Activated CD4-positive, alpha-beta T cell treated with anti-CD3 and anti-CD28 coated beads, Interleukin-2, amount 50 U/mL, for 4 hours (primary cell): ENCODE measurements around the gene PURA.
"Not testable (repeated sequence)": the region's sequence is repeated elsewhere in the genome, so short reads cannot be mapped to it uniquely, and the experiment has no call there.

Experiments
- DNase-seq, 2 experiments: peaks; one replicate each; pipeline ENCODE4 v3.0.0-alpha.2; 2020

PURA gene

GRCh38 chr5:140141241-140141640 lies 27.3 kb downstream of the PURA start:
- no peak for DNase-seq

GRCh38 chr5:140142246-140142645 lies 28.3 kb downstream of the PURA start:
- DNase-seq = no peak

- DNase-seq = no peak
Measured at GRCh38 chr5:140142856-140143255, 28.9 kb downstream of the PURA start.

- DNase-seq = no peak
Measured at GRCh38 chr5:140143521-140144258, 29.8 kb downstream of the PURA start.

GRCh38 chr5:140145256-140145655 lies 31.3 kb downstream of the PURA start:
- DNase-seq = no peak

GRCh38 chr5:140145818-140146522 lies 32.1 kb downstream of the PURA start:
- peak; percentile 38 to 39 for DNase-seq

- no peak for DNase-seq
Measured at GRCh38 chr5:140146523-140146842, 32.6 kb downstream of the PURA start.

- no peak for DNase-seq
Measured at GRCh38 chr5:140147460-140147859, 33.6 kb downstream of the PURA start.

GRCh38 chr5:140148508-140148907 lies 34.6 kb downstream of the PURA start:
- no peak for DNase-seq

GRCh38 chr5:140150201-140150600 lies 36.3 kb downstream of the PURA start:
- DNase-seq = no peak

- no peak for DNase-seq
Measured at GRCh38 chr5:140151144-140152021, 37.5 kb downstream of the PURA start.

GRCh38 chr5:140152022-140152999 lies 38.4 kb downstream of the PURA start:
- no peak for DNase-seq

- DNase-seq = no peak
Measured at GRCh38 chr5:140153255-140153654, 39.3 kb downstream of the PURA start.

GRCh38 chr5:140153905-140154304 lies 40.0 kb downstream of the PURA start:
- DNase-seq = no peak

- DNase-seq = not testable (repeated sequence)
Measured at GRCh38 chr5:140154710-140155381, 40.9 kb downstream of the PURA start.

- DNase-seq = peak; percentile 83 to 87
Measured at GRCh38 chr5:140157032-140157781, 43.3 kb downstream of the PURA start.

- no peak for DNase-seq
Measured at GRCh38 chr5:140159014-140159927, 45.4 kb downstream of the PURA start.

GRCh38 chr5:140162275-140162674 lies 48.4 kb downstream of the PURA start:
- no peak for DNase-seq

GRCh38 chr5:140162781-140163180 lies 48.9 kb downstream of the PURA start:
- no peak for DNase-seq
